HG03571 (cell line): Measurements from ENCODE around the gene PRIMPOL.
"Not testable (repeated sequence)": the region's sequence is repeated elsewhere in the genome, so short reads cannot be mapped to it uniquely, and the experiment has no call there.

ENCODE experiments used
- ATAC-seq: cut with Tn5 transposase; IDR thresholded peaks from one replicate; pipeline ENCODE4 v1.9.1; 2021; ENCODE audit not compliant: unreplicated experiment

The PRIMPOL gene

DNA sequence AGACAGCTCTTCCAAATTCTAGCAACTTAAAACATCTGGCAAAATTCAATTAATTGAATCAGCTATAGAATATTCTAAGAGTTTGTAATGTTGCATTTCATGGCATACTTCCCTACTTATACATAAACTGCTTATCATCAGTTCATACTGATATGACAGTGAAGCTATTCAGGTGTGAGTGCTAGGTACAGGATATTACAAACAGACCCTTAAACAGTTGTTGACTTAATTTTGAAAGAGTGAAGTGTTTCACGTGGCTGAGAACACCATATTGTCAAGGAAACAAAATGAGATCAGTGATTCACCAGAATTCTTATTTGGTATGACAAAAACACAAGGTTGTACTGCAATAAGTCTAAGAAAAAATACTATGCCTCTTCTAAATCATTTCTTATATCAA lies 56.9 kb downstream of the PRIMPOL start:
- ATAC-seq, result no peak

DNA sequence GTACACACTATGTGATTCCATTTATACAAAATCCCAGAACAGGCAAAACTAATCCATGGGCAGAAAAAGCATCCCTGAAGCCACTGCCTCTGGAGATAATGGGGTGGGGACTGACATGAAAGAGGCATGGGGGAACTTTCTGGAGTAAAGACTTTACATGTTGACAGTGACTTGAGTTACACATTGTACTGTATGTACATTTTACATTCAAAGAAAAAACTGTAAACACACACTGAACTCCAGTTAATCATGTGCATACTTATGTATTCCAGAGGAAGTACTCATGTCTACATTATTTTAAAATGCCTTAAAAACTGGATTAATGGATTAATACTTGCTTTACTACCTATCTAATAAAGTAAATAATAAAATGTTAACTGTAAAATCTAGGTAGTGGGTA lies 62.8 kb downstream of the PRIMPOL start:
- ATAC-seq, result no peak

DNA sequence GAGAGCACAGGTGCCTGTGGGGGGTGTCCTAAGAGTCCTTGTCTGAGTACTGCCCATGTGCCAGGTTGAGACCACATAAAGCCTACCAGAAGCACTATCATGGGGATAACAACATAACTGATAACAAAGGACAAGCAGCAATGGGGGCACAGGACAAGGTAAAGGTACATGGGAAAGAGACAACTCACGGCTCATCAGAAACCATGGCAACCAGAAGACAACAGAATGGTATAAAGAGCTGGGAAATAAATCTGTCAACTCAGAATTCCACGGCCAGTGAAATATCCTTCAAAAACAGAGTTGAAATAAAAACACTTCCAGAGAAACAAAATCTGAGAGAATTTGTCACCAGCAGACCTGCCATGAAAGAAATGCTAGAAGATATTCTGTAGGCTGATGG lies 64.3 kb downstream of the PRIMPOL start:
- ATAC-seq, result no peak

DNA sequence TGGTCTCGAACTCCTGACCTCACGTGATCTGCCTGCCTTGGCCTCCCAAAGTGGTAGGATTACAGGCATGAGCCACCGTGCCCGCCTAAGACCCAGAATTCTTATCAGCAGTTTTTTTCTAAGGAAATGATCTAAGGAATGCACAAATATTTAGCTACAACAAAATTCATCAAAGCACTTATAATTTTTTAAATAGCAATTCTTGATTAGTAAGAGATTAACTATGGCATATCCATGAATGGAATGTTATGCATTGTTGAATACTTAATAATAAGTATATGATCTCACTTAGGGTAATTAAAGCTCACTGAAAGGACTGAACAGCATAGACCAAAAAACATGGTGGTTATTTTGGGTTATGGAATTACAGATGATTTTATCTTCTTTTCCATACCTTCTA lies 66.0 kb downstream of the PRIMPOL start:
- no peak for ATAC-seq

DNA sequence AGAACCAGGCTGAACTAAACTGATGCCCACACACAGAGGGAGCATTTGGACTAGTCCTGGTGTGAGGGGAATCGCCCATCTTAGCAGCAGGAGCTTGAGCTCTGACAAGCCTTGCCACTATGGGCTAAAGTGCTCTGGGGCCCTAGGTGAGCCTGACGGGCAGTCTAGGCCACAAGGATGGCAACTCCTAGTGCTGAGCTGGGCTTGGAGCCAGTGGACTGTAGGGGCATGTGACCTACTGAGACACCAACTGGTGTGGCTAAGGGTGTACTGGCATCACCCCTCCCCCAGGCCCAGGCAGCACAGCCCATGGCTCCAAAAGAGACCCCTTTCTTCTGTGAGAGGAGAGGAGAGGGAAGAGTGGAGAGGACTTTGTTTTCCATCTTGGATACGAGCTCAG lies 69.9 kb downstream of the PRIMPOL start:
- ATAC-seq, result no peak

DNA sequence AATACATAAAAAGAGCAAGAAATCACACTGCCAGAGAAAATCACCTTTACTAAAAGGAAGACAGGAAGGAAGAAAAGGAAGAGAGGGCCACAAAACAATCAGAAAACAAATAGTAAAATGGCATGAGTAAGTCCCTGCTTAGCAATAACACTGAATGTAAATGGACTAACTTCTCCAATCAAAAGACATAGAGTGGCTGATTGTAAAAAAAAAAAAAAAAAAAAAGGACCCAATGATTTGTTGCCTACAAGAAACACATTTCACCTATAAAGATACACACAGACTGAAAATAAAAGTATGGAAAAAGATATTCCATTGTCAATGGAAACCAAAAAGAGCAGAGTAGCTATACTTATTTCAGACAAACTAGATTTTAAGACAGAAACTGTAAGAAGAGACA lies 71.7 kb downstream of the PRIMPOL start:
- no peak for ATAC-seq

DNA sequence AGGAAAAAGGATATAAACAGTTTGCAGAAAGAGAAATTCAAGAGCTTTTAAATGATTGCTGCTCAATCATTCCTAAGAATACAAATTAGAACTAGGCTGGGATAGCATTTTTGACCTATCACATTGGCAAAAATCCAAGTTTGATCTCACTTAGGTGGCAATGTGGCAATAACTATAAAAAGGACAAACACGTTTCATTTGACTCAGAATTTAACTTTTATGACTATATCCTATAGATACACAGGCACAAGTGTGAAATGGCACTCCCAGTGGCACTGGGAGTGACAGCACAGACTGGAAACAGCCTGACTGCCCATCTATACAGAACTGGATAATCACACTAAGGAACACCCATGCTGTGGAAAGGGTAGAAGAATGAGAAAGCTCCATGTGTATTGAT lies 73.3 kb downstream of the PRIMPOL start:
- no peak for ATAC-seq

DNA sequence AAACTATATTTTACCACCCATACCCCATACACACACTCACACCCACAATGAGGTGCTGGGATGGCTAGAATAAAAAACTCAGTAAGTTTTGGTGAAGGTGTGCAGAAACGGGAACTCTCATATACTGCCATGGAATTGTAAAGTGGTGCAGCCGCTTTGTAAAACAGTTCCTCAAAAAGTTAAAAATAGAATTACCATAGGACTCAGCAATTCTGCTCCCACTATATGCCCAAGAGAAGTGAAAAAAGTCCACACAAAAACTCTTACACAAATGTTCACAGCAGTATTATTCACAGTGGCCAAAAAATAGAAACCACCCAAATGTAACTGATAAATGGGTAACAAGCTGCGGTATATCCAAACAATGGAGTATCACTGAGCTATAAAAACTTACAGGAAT lies 77.9 kb downstream of the PRIMPOL start:
- no peak for ATAC-seq

DNA sequence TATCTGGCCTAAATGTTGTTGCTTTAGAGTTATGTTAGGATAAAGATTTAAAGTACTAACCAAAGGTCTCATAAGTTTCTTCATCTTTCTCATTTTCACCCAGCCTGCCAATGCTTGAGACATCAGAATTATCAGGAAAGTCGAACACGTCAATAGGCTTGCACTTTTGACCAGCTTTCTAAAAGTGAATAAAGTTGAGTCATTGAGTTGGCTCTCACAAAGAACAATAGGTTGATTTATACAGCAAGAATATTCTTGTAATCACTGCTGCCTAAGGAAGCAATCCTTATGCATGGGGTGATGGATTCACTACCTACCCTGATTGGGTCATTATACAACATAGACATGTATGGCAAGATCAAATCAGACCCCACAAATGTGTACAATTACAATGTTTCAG lies 79.3 kb downstream of the PRIMPOL start:
- ATAC-seq, result no peak

DNA sequence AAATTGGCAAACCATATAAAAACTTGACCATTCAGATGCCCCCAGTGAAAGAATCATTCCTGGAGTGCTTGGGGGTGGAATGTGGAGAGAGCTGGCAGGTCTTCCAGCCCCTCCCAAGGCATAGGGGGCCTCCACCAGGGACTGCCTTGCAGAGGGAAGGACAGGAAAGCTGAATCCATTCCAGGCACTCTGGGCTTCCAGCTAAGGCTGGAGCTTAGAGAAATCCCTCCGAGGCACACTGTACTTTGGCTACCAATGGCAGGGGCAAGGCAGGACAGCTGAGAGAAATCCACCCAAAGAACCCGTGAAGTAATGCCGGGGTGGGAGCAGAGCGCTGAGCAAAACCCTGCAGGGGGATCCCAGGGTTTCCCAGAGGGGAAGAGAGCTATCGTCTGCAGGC lies 80.4 kb downstream of the PRIMPOL start:
- ATAC-seq, result no peak

DNA sequence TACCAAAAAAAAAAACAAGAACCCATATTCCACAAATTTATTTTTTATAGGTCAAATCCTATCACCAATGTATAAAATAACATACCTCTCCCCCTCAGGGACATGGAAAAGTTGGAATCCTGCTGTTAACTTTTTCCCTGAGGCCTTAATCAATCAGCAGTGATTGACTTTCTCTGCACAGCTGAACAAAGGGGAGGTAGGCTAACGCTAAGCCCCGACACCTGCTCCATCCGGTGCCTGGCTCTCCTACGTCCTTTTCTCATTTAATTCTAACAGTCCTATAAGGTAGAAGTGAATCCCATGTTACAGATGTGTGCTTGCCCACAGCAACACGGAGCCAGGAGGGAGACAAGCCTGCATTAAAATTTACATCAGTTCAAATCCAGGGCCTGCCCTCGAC lies 81.5 kb downstream of the PRIMPOL start:
- no peak for ATAC-seq

DNA sequence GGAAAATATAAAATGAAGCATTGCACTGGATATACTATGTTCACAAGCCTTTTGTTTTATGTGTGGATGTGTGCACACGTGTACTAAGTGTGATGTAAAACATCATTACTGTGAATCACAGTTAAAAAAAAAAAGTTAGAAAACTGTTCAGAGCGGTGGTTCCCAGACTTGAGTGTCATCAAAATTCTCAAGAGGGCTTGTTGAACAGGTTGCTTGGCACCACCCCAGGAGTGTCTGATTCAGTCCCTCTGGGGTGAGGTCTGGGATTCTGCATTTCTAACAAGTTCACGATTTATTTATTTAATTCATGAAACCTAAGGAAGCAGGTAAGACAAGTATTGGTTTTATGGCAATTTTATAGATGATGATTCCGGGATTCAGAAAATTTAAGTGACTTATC lies 82.6 kb downstream of the PRIMPOL start:
- no peak for ATAC-seq

DNA sequence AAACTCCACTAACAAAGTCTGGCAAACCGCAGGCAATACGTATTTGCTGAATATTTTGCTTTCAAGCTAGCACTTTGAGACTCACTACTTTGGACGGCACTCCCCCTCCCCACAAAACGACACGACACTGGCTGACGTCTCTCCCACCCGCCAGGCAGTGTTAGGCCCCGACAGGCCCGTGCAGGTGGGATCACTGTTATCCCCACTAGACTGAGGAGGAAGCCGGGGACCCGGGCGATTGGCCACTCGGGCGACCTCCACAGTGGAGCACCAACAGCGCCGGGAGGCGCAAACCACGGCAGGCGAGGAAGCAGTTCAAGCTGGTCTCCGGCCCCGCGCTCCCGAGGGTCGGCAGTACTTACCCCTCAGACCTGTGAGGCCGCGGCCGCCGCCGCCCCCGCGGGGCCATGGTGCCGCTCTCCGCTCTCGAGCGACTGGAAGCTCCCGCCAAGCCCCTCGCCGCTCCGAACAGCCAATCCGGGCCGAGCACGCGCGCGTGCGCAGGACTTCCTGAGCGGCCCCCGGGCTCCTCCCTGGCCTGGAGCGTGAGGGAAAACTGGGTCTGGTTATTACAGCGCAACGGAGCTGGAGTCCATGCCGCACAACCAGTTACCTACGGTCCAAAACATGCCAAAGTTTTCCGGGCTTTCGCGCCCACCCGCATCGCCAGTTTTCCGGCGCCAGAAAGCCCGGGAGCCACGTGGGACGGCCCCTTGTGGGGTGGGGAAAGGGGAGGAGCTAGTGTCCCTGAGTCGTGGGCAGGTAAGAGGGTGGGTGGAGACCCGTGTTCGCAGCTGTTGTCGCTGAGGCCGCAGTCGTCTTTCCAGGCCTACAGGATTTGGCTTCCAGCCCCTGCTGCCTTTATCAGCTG lies 84.4 kb downstream of the PRIMPOL start, which contains the start of gene CENPU:
TSS of gene CENPU (minus strand) at position 443 of the 871 bp plus-strand sequence. CDS start at position 409, 34 bp downstream.
- ATAC-seq, result peak; percentile 94

DNA sequence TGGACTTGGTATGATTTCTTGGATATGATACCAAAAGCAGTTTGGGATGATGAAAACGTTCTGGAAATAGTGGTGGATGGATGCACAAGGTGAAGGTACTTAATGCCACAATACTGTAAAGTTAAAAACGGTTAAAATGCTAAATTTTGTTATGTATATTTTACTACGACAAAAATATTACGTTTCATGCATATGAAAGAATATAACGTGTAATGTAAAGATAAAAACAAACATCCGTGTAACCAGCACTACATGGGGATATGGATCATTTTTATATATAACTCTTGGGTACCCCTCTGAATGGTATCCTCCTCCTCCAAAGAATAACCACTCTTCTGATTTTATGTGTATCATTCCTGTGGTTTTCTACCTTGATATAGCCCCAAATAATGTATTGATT lies 85.2 kb downstream of the PRIMPOL start:
- no peak for ATAC-seq

DNA sequence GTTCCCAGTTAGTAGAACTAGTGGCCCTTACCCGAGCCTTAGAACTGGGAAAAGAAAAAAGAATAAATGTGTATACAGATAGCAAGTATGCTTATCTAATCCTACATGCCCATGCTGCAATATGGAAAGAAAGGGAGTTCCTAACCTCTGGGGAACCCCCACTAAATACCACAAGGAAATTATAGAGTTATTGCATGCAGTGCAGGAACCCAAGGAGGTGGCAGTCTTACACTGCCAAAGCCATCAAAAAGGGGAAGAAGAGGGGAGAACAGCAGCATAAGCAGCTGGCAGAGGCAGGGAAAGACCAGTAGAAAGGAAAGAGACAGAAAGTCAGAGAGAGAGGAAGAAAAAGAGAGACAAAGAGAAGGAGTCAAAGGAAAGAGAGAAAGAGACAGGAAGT lies 90.0 kb downstream of the PRIMPOL start:
- ATAC-seq, result not testable (repeated sequence)

DNA sequence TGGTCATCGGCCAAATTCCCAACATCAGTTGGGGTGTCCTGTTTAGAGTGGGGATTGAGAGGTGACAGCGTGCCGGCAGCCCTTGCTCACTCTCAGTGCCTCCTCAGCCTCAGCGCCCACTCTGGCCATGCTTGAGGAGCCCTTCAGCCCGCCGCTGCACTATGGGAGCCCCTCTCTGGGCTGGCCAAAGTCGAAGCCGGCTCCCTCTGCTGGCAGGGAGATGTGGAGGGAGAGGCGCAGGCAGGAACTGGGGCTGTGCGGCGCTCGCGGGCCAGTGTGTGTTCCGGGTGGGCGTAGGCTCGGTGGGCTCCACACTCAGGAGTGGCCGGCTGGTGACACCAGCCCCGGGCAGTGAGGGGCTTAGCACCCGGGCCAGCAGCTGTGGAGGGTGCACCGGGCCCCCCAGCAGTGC lies 91.4 kb downstream of the PRIMPOL start:
- no peak for ATAC-seq

DNA sequence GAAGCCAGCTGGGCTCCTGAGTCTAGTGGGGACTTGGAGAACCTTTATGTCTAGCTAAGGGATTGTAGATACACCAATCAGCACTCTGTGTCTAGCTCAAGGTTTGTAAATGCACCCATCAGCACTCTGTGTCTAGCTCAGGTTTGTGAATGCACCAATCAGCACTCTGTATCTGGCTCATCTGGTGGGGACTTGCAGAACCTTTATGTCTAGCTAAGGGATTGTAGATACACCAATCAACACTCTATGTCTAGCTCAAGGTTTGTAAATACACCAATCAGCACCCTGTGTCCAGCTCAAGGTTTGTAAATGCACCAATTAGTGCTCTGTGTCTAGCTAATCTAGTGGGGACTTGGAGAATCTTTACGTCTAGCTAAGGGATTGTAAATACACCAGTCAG lies 92.1 kb downstream of the PRIMPOL start:
- not testable (repeated sequence) for ATAC-seq

DNA sequence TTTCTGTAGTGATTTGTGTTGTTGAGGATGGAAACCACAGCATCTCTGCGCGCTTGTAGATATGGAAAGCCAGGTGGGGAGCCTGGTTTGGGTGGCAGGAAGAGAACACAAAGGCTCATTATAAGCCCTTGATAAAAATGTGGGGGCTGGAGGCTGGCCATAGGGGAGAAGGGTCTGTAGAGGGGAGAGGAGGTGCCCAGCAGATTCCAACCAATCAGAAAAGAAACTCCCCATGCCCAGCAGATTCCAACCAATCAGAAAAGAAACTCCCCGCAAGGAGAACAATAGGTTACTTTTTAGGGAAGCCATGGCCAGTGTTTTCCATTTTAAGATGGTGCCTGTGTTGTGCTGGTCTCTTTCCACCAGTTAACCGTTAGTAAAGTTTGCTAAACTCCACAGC lies 94.1 kb downstream of the PRIMPOL start:
- ATAC-seq, result no peak

DNA sequence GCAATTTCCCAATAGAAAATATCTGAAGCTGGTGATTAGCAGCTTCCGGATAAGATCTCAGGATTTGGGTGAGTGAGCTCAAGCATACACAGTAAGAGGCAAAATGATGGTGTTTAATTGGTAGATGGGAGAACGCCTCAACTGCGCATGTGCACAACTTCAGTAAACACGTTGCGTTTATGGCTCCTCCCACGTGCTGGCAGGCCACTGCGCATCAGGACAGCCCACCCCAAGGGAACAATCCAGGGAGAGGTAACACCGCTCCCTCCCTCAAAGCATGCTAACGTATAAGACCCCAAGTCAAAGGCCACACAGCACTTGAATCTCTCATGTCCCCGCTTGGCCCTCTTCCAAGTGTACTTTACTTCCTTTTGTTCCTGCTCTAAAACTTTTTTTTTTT lies 94.7 kb downstream of the PRIMPOL start:
- ATAC-seq, result no peak
